ENCODE measurements around the gene HAGH.

Gene HAGH

DNA sequence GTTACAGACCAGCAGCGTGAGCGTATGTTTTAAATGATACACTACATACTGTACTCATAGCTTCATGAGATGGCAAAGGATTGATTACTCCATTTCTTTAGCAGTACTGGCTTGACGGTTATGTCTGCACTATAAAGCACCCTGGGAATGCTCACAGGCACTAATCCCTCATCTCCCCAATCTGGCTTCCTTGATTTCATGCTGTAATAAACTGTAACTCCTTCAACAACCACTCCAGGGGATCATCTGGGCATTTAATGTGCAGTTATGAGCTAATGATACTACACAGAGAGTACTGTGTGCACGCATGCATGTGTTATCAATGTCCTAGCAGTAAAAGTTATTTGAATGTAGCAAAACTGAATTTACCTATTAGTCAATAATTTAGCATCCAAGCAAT, 25.2 kb upstream of the HAGH start:
- TF ChIP-seq, protein P1, sequence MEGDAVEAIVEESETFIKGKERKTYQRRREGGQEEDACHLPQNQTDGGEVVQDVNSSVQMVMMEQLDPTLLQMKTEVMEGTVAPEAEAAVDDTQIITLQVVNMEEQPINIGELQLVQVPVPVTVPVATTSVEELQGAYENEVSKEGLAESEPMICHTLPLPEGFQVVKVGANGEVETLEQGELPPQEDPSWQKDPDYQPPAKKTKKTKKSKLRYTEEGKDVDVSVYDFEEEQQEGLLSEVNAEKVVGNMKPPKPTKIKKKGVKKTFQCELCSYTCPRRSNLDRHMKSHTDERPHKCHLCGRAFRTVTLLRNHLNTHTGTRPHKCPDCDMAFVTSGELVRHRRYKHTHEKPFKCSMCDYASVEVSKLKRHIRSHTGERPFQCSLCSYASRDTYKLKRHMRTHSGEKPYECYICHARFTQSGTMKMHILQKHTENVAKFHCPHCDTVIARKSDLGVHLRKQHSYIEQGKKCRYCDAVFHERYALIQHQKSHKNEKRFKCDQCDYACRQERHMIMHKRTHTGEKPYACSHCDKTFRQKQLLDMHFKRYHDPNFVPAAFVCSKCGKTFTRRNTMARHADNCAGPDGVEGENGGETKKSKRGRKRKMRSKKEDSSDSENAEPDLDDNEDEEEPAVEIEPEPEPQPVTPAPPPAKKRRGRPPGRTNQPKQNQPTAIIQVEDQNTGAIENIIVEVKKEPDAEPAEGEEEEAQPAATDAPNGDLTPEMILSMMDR (IDR thresholded peaks at IDR 0.05; ENCODE audit: control extremely low read depth, extremely low read depth, low read depth, missing control alignments): no peak
- CTCF ChIA-PET: no interaction called here
- POLR2A ChIA-PET: no interaction called here
- DNase-seq (ENCODE audit: extremely low spot score): no peak

DNA sequence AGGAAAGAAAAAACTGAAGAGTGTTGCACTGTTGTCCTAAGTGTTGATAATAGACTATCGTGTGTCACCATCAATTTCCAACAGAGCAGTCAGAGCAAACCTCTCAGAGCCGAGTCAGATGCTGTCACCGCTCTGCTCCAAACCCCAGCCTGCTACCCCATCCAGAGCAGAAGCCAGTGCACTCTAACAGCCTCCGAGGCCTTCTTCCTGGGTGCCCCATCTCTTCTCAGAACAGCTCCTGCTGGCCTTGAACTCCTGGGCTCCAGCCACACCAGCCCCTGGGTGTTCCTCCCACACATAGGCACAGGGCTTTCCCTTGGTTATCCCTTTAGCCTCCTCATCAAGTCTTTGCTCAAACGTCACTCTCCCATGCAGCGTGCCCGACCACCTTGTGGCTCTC, 24.4 kb upstream of the HAGH start:
- TF ChIP-seq, protein P1 (IDR thresholded peaks at IDR 0.05; ENCODE audit: control extremely low read depth, extremely low read depth, low read depth, missing control alignments): no peak
- ChIA-PET POLR2A (no interaction called here), CTCF (interaction anchor here (1.1 kb wide), 1 partner anchor 8 kb away, joined by 4 read pairs; no protein-coding TSS in a partner anchor)
- DNase-seq (ENCODE audit: extremely low spot score): no peak

DNA sequence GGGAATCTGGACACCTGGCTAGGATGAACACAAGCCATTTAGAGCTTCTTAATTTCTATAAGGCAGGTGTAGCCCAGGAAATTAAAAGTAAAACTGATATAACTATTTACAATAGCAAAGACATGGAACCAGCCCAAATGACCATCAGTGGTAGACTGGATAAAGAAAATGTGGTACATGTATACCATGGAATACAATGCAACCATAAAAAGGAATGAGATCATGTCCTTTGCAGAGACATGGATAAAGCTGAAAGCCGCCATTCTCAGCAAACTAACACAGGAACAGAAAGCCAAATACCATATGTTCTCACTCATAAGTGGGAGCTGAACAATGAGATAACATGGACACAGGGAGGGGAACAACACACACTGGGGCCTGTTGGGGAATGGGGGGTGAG, 19.8 kb upstream of the HAGH start:
- ChIA-PET POLR2A (no interaction called here), CTCF (interaction anchor here (1.0 kb wide), 1 partner anchor 83 kb away, joined by 4 read pairs; no protein-coding TSS in a partner anchor)

DNA sequence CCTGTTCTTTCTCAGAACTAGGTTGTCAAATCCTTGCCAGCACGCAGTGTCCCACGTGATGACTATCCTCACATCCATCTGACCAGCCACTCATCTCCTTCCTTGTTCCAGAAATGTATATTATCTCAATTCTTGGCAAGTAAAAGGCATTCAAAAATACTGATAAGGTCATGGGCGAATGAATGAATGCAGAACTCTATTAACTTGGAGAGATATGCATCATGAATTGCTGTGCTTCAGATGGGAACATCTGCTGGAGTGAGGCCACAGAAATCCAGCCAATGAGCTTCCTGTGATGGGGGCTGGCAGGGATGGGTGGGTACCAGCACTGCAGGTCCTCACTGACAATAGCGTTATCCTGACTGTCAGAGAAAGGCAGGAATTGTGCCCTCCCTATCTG, 19.4 kb upstream of the HAGH start:
- POLR2A ChIA-PET: no interaction called here

More for the DNA sequence above, 19.8 kb upstream of the HAGH start:
- DNase-seq (ENCODE audit: extremely low spot score): no peak
- TF ChIP-seq, protein P1 (IDR thresholded peaks at IDR 0.05; ENCODE audit: control extremely low read depth, extremely low read depth, low read depth, missing control alignments): no peak

DNA sequence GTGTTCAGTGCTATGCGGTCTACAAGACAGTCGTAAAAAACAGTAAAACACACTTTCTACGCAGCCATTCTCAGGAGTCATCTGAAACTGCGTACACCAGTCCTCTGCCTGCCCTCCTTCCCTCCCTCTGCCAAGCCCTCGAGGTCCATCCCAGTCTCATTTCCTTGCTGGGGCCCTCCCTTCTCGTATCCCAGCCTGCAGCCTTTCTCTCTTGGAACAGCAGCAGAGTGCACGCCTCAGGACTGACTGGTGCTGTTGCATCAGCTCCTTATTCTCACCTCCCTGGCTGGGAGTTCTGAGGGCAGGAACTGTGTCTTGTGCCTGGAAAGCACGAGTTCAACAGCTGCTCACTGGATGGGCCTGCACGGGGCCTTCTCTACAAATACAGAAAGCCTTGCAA, 12.9 kb upstream of the HAGH start:
- TF ChIP-seq, protein P1 (IDR thresholded peaks at IDR 0.05; ENCODE audit: control extremely low read depth, extremely low read depth, low read depth, missing control alignments): no peak
- CTCF ChIA-PET: interaction anchor here (0.7 to 2.1 kb wide), 4 partner anchors 9 to 89 kb away, joined by 3 to 5 read pairs (median 3); no protein-coding TSS in a partner anchor
- DNase-seq (ENCODE audit: extremely low spot score): no peak
- POLR2A ChIA-PET: no interaction called here

More for the DNA sequence above, 19.4 kb upstream of the HAGH start:
- CTCF ChIA-PET: interaction anchor here (1.0 kb wide), 1 partner anchor 83 kb away, joined by 4 read pairs; no protein-coding TSS in a partner anchor
- DNase-seq (ENCODE audit: extremely low spot score): no peak
- TF ChIP-seq, protein P1 (IDR thresholded peaks at IDR 0.05; ENCODE audit: control extremely low read depth, extremely low read depth, low read depth, missing control alignments): no peak

DNA sequence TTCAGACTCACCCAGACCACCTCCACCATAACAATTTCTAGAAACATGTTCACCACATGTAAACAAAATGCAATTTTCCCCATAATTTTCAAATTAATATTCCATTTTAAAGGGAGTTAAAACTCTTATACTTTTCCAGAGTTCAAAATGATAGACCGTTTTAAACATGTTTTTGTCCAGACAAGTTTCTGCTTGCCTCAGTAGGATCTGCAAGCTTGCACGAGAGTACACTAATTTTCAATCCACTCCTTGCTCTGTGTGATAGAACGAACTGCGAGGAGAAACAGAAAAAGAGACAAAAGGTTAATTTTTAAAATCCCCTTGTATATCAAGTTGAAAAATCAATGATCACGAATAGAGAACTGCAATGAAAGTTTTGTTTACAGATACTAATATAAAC, 7.5 kb upstream of the HAGH start:
- ChIA-PET POLR2A (no interaction called here), CTCF (no interaction called here)
- TF ChIP-seq, protein P1 (IDR thresholded peaks at IDR 0.05; ENCODE audit: control extremely low read depth, extremely low read depth, low read depth, missing control alignments): no peak

More for the DNA sequence above, 7.5 kb upstream of the HAGH start:
- DNase-seq (ENCODE audit: extremely low spot score): no peak
